Measurements from ENCODE around the gene NEK9.
"Not testable (repeated sequence)": the region's sequence is repeated elsewhere in the genome, so short reads cannot be mapped to it uniquely, and the experiment has no call there.

Gene NEK9

GRCh38 chr14:75088153-75088552 is 38.7 kb downstream of the NEK9 start:
- H3K27ac ChIP-seq (ENCODE audit: low read depth, low read length, severe bottlenecking) = no peak overlapping the region
- 92 to 94% methylated on average over 2 of the region's 2 CpGs for WGBS, 2 experiments (ENCODE audit: insufficient coverage in 2 of 2)
- H3K36me3 ChIP-seq (ENCODE audit: control insufficient read depth, insufficient read depth, low read length) = peaks cover 74% of the 10 kb centered on the region
- no peaks in the 10 kb centered on the region for H3K4me1 ChIP-seq (ENCODE audit: control insufficient read depth, insufficient read depth, low read length, poor library complexity, severe bottlenecking)
- no peaks in the 10 kb centered on the region for H3K9me3 ChIP-seq (ENCODE audit: control insufficient read depth, low read length)
- no peak overlapping the region for H3K4me3 ChIP-seq (ENCODE audit: extremely low read depth, insufficient read depth, low read length, poor library complexity, severe bottlenecking)

GRCh38 chr14:75084513-75084912 is 42.3 kb downstream of the NEK9 start:
- Histone ChIP-seq H3K4me3 (ENCODE audit: extremely low read depth, insufficient read depth, low read length, poor library complexity, severe bottlenecking) (no peak overlapping the region), H3K9me3 (ENCODE audit: control insufficient read depth, low read length) (no peaks in the 10 kb centered on the region), H3K36me3 (ENCODE audit: control insufficient read depth, insufficient read depth, low read length) (peaks cover 72% of the 10 kb centered on the region), H3K27ac (ENCODE audit: low read depth, low read length, severe bottlenecking) (no peak overlapping the region), H3K4me1 (ENCODE audit: control insufficient read depth, insufficient read depth, low read length, poor library complexity, severe bottlenecking) (no peaks in the 10 kb centered on the region)
- 95 to 98% methylated on average over 3 to 5 of the region's 5 CpGs for WGBS, 2 experiments (ENCODE audit: insufficient coverage in 2 of 2)

DNA sequence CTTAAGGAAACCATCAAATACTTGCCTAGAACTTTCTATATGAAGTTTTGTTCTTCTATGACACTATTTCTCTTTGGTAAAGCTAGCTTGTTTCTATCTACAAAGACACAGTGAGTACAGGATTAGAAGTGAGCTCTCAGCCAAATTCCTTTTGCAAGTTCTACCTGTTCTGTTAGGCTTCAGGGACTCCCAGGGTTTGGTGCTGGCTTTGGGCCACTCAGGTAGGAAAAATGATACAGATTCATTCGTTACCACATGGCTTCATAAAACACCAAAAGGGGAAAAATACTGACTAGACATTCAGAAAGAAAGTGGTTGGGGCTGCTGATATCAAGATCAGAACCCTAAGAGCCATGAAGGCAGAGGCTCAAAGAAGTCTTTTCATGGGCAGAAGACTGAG is 43.6 kb downstream of the NEK9 start:
- Histone ChIP-seq H3K9me3 (ENCODE audit: control insufficient read depth, low read length) (no peaks in the 10 kb centered on the region), H3K4me1 (ENCODE audit: control insufficient read depth, insufficient read depth, low read length, poor library complexity, severe bottlenecking) (no peaks in the 10 kb centered on the region), H3K36me3 (ENCODE audit: control insufficient read depth, insufficient read depth, low read length) (peaks cover 66% of the 10 kb centered on the region), H3K27ac (ENCODE audit: low read depth, low read length, severe bottlenecking) (no peak overlapping the region), H3K4me3 (ENCODE audit: extremely low read depth, insufficient read depth, low read length, poor library complexity, severe bottlenecking) (no peak overlapping the region)
- WGBS, 2 experiments (ENCODE audit: insufficient coverage in 2 of 2) = no CpG with 5 or more reads among the region's 1 CpG

GRCh38 chr14:75081660-75082229 is 45.1 kb downstream of the NEK9 start:
- Histone ChIP-seq H3K4me1 (ENCODE audit: control insufficient read depth, insufficient read depth, low read length, poor library complexity, severe bottlenecking) (no peaks in the 10 kb centered on the region), H3K9me3 (ENCODE audit: control insufficient read depth, low read length) (no peaks in the 10 kb centered on the region), H3K4me3 (ENCODE audit: extremely low read depth, insufficient read depth, low read length, poor library complexity, severe bottlenecking) (no peak overlapping the region), H3K27ac (ENCODE audit: low read depth, low read length, severe bottlenecking) (no peak overlapping the region), H3K36me3 (ENCODE audit: control insufficient read depth, insufficient read depth, low read length) (peaks cover 51% of the 10 kb centered on the region)
- WGBS, 2 experiments (ENCODE audit: insufficient coverage in 2 of 2) = 90% methylated on average over 2 of the region's 2 CpGs; no CpG with 5 or more reads in 1 of the 2 experiments

- WGBS, 2 experiments (ENCODE audit: insufficient coverage in 2 of 2) = 94 to 98% methylated on average over 2 to 4 of the region's 4 CpGs
- Histone ChIP-seq H3K36me3 (ENCODE audit: control insufficient read depth, insufficient read depth, low read length) (peaks cover 29% of the 10 kb centered on the region), H3K4me3 (ENCODE audit: extremely low read depth, insufficient read depth, low read length, poor library complexity, severe bottlenecking) (no peak overlapping the region), H3K4me1 (ENCODE audit: control insufficient read depth, insufficient read depth, low read length, poor library complexity, severe bottlenecking) (no peaks in the 10 kb centered on the region), H3K27ac (ENCODE audit: low read depth, low read length, severe bottlenecking) (no peak overlapping the region), H3K9me3 (ENCODE audit: control insufficient read depth, low read length) (no peaks in the 10 kb centered on the region)
Observed at GRCh38 chr14:75079521-75079920, 47.3 kb downstream of the NEK9 start.

DNA sequence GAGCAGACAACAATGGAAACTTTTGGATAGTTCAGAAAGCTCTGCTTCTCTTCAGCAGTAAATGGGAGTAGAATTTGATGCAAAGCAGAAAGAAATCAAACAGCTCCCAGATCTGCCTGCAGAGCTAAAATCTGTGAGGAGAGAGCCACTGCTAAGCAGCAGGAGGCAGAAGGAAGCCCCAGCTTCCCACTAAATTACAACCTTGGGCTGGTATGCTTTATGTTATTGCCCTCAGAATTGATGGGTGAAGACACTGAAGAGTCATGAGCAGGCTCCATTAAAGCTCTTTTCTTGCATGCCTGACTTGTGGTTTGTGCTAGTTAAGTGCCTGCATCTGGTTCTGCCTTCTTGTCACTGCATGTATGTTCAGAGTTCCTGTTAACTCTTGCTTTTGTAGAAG is 49.1 kb downstream of the NEK9 start:
- peaks cover 17% of the 10 kb centered on the region for H3K36me3 ChIP-seq (ENCODE audit: control insufficient read depth, insufficient read depth, low read length)
- H3K4me3 ChIP-seq (ENCODE audit: extremely low read depth, insufficient read depth, low read length, poor library complexity, severe bottlenecking) = no peak overlapping the region
- no peaks in the 10 kb centered on the region for H3K4me1 ChIP-seq (ENCODE audit: control insufficient read depth, insufficient read depth, low read length, poor library complexity, severe bottlenecking)
- H3K9me3 ChIP-seq (ENCODE audit: control insufficient read depth, low read length) = no peaks in the 10 kb centered on the region
- H3K27ac ChIP-seq (ENCODE audit: low read depth, low read length, severe bottlenecking) = peak overlapping the region; percentile 7

DNA sequence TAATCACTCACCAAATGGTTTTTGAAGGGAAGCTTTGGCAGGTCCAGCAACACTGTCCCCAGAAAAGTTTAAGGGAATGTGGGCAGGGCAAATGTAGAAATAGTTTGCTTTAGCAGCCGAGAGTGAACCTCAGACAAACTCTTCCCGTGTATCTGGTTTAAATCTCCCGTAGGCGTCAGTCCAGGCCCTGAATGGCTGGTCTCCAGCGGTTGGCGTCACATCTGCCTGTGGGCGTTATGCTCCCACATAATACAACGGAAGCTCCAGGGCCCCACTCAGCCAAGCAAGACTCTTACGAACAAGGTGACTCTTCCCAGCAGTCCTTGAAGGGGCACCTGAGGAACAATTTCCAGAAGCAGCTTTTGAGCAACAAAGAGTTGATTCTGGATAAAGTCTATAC is 56.5 kb downstream of the NEK9 start:
- Histone ChIP-seq H3K27ac (ENCODE audit: low read depth, low read length, severe bottlenecking) (no peak overlapping the region), H3K4me3 (ENCODE audit: extremely low read depth, insufficient read depth, low read length, poor library complexity, severe bottlenecking) (no peak overlapping the region), H3K9me3 (ENCODE audit: control insufficient read depth, low read length) (no peaks in the 10 kb centered on the region), H3K4me1 (ENCODE audit: control insufficient read depth, insufficient read depth, low read length, poor library complexity, severe bottlenecking) (no peaks in the 10 kb centered on the region), H3K36me3 (ENCODE audit: control insufficient read depth, insufficient read depth, low read length) (no peaks in the 10 kb centered on the region)
- WGBS, 2 experiments (ENCODE audit: insufficient coverage in 2 of 2) = 95 to 96% methylated on average over 9 of the region's 9 CpGs

GRCh38 chr14:75069811-75070145 is 57.1 kb downstream of the NEK9 start:
- H3K9me3 ChIP-seq (ENCODE audit: control insufficient read depth, low read length) = no peaks in the 10 kb centered on the region
- no peaks in the 10 kb centered on the region for H3K4me1 ChIP-seq (ENCODE audit: control insufficient read depth, insufficient read depth, low read length, poor library complexity, severe bottlenecking)
- H3K4me3 ChIP-seq (ENCODE audit: extremely low read depth, insufficient read depth, low read length, poor library complexity, severe bottlenecking) = peak overlapping the region; percentile 55
- H3K27ac ChIP-seq (ENCODE audit: low read depth, low read length, severe bottlenecking) = peak overlapping the region; percentile 45
- WGBS, 2 experiments (ENCODE audit: insufficient coverage in 2 of 2) = 62 to 64% methylated on average over 12 of the region's 12 CpGs
- no peaks in the 10 kb centered on the region for H3K36me3 ChIP-seq (ENCODE audit: control insufficient read depth, insufficient read depth, low read length)

DNA sequence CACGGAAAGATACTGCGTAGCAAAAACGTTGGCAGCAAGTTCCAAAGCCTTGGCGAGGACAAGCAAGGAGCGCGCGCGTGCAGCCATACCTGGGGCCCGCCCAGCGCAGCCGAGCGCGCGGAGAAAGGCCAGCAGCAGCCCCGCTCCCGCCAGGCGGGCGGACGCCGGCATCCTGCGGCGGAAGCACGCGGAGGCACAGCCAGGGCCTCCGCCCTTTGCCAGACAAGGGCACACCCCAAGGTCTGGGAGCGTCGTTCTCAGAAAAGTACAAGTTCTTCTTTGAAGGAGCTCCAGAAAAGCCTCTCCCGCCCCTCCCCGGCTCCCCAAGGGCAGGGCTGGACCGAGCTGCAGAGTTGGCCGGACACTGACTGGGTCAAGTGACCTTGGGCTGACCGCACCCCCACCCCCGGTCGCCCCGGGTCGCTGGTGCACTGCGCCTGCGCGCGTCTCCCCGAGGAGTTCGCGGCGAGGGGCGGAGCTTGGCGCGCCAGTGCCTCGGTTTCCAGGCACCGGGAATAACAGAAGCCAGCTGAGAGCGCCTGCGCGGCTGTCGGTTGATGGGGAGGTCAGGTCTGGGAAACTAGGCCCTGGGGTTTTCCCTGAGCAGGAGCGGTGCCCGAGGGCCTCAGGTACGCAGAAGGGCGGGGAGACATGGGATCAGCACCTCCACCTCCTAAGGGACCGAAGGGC is 57.6 kb downstream of the NEK9 start, which contains the start of gene ZC2HC1C:
Gene ZC2HC1C (plus strand): TSS at position 521 of the 690 bp plus-strand sequence. CDS start 933 bp downstream, outside the sequence.
- no peaks in the 10 kb centered on the region for H3K9me3 ChIP-seq (ENCODE audit: control insufficient read depth, low read length)
- WGBS, 2 experiments (ENCODE audit: insufficient coverage in 2 of 2) = 2% methylated on average over 35 to 55 of the region's 58 CpGs
- H3K27ac ChIP-seq (ENCODE audit: low read depth, low read length, severe bottlenecking) = peak within 1 kb of the TSS; percentile 71
- H3K4me1 ChIP-seq (ENCODE audit: control insufficient read depth, insufficient read depth, low read length, poor library complexity, severe bottlenecking) = no peaks in the 10 kb centered on the region
- no peaks in the 10 kb centered on the region for H3K36me3 ChIP-seq (ENCODE audit: control insufficient read depth, insufficient read depth, low read length)
- H3K4me3 ChIP-seq (ENCODE audit: extremely low read depth, insufficient read depth, low read length, poor library complexity, severe bottlenecking) = peak within 1 kb of the TSS; percentile 55

DNA sequence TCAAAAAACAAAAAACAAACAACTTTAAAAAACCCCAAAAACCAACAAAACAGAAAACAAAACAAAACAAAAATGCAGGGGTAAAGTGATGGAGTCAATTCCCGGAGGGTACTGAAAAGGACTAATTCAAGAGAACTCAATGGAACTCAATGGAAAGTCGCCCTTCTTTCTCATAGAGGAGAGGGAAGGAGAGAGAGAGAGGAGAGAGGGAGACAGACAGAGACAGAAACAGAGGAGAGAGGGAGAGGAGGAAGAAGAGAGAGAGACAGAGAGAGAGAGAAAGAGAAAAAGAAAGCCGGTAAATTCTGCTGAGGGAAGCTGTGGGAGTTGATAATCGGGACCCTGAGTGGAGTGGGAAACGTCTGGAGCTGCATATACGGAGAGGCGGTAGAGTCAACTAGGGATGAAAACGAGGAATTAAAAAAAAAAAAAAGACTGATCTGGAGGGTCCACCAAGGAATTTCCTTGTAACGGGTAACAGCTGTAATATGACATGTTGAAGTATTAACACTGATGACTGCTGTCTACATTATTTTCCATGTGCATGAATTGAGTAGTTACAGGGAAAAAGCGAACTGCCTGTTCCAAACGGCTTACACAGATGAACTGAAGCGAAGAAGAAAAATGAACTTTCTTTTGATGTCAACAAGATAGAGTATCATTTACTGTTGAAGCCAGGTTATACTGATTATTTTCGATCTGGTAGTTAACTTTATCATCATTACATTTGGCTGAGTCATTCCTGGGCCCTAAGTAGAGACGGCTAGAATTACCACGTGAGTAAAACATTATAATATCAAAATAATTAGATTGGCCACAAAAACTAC is 58.3 kb downstream of the NEK9 start:
- peak overlapping the region; percentile 55 for H3K4me3 ChIP-seq (ENCODE audit: extremely low read depth, insufficient read depth, low read length, poor library complexity, severe bottlenecking)
- H3K36me3 ChIP-seq (ENCODE audit: control insufficient read depth, insufficient read depth, low read length) = no peaks in the 10 kb centered on the region
- no peaks in the 10 kb centered on the region for H3K9me3 ChIP-seq (ENCODE audit: control insufficient read depth, low read length)
- 9 to 14% methylated on average over 10 to 12 of the region's 15 CpGs for WGBS, 2 experiments (ENCODE audit: insufficient coverage in 2 of 2)
- H3K27ac ChIP-seq (ENCODE audit: low read depth, low read length, severe bottlenecking) = peak overlapping the region; percentile 71
- H3K4me1 ChIP-seq (ENCODE audit: control insufficient read depth, insufficient read depth, low read length, poor library complexity, severe bottlenecking) = no peaks in the 10 kb centered on the region

DNA sequence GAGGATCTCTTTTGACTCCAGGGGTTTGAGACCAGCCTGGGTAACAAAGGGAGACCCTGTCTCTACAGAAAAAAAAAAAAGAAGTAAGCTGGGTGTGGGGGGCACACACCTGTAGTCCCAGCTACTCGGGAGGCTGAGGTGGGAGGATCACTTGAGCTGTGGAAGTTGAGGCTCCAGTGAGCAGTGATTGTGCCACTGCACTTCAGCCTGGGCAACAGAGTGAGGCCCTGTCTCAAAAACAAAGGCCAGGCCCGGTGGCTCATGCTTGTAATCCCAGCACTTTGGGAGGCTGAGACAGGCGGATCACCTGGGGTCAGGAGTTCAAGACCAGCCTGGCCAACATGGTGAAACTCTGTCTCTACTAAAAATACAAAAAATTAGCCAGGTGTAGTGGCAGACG is 59.1 kb downstream of the NEK9 start:
- peak overlapping the region; percentile 55 for H3K4me3 ChIP-seq (ENCODE audit: extremely low read depth, insufficient read depth, low read length, poor library complexity, severe bottlenecking)
- H3K9me3 ChIP-seq (ENCODE audit: control insufficient read depth, low read length); H3K4me1 ChIP-seq (ENCODE audit: control insufficient read depth, insufficient read depth, low read length, poor library complexity, severe bottlenecking); H3K36me3 ChIP-seq (ENCODE audit: control insufficient read depth, insufficient read depth, low read length); H3K27ac ChIP-seq (ENCODE audit: low read depth, low read length, severe bottlenecking): not testable (repeated sequence)
- 65 to 100% methylated on average over 1 to 3 of the region's 4 CpGs for WGBS, 2 experiments (ENCODE audit: insufficient coverage in 2 of 2)

All from mesodermal cell (in vitro differentiated cells).